ENCODE data around the gene RIBC2. TPM values are rescaled to one million over a fixed set of nuclear protein-coding genes. Genes with fewer than 3 reads are reported as not detected.
A peak's percentile ranks its signal among the peaks of the same experiment; 100 is the strongest.

Gene RIBC2
- total and polyA plus RNA-seq, 2 of the 4 experiments (the other 2 are of a cell fraction), result 0.29 to 0.36 TPM

DNA sequence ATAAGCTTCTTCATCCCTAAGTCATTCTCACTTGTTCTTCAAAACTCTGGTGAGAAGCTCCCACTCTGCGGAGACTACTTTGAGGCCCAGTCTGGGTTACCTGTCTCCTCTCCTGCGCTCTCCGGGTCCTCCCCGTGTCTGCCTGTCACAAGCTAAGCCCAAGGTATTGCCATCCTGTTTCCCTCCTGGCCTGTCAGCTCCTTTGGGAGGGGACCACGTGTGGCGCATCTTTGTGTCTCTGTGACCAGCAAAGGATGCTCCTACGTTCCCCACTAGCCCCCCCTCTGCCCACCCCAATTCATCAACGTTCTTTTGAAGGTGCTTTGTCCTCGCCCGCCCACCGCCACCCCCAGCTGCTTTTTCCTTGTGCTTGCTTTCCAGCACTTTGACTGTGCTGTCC lies 57.4 kb downstream of the RIBC2 start:
- Histone ChIP-seq H3K9me1 (ENCODE audit: insufficient read depth, low read length) (peaks cover 3% of the 10 kb centered on the region; the same call in 1 of the 2 replicates), H4K5ac (ENCODE audit: low read depth, low read length) (peak overlapping the region; percentile 58; the same call in 1 of the 2 replicates), H3K36me3 (ENCODE audit: control insufficient read depth, insufficient read depth, low read length) (no peaks in the 10 kb centered on the region), H3K4me2 (ENCODE audit: low read depth, low read length) (no peak overlapping the region), H3K18ac (ENCODE audit: low read depth, low read length) (peak overlapping the region; percentile 43), H2AFZ (replicated peaks; ENCODE audit: low read length, poor library complexity) (peak overlapping the region; percentile 46), H3K4me3 (ENCODE audit: insufficient read depth, low read depth, low read length) (no peak overlapping the region), H2BK120ac (ENCODE audit: low read depth, low read length) (peak overlapping the region; percentile 52; the same call in 1 of the 2 replicates), H4K91ac (ENCODE audit: insufficient read depth, low read depth, low read length) (0 out of 2 replicates have a peak overlapping the region, but pooled peaks have one; percentile 26), H3K9ac (ENCODE audit: low read depth, low read length) (no peak overlapping the region), H2AK9ac (replicated peaks; ENCODE audit: low read depth, low read length, poor library complexity) (no peak overlapping the region), H3K27ac (ENCODE audit: insufficient read depth, low read length) (no peak overlapping the region; the same call in 1 of the 2 replicates), H2BK20ac (ENCODE audit: low read depth, low read length) (peak overlapping the region; percentile 56; the same call in 1 of the 2 replicates), H3K4ac (ENCODE audit: low read depth, low read length) (0 out of 2 replicates have a peak overlapping the region, but pooled peaks have one; percentile 36), H4K20me1 (ENCODE audit: insufficient read depth, low read length) (no peaks in the 10 kb centered on the region), H4K8ac (ENCODE audit: low read depth in 2 of 2, low read length in 2 of 2) (no peak overlapping the region), H3K9me3 (ENCODE audit: control insufficient read depth, insufficient read depth, low read length) (peaks cover 11% of the 10 kb centered on the region), H2BK15ac (ENCODE audit: low read depth, low read length) (peak overlapping the region; percentile 91; the same call in 1 of the 3 replicates), H3K27me3 (ENCODE audit: control insufficient read depth, insufficient read depth, low read length) (no peaks in the 10 kb centered on the region), H3K14ac (replicated peaks; ENCODE audit: low read depth, low read length) (no peak overlapping the region), H3K79me1 (ENCODE audit: low read depth in 1 of 2, low read length in 2 of 2) (no peaks in the 10 kb centered on the region), H2AK5ac (ENCODE audit: low read depth, low read length) (peak overlapping the region; percentile 86), H3K56ac (ENCODE audit: extremely low read depth, insufficient read depth, low read length) (no peak overlapping the region), H2BK5ac (ENCODE audit: low read depth, low read length, poor library complexity, severe bottlenecking) (no peak overlapping the region), H3K4me1 (ENCODE audit: control insufficient read depth, insufficient read depth, low read length) (peaks cover 22% of the 10 kb centered on the region), H3K23ac (ENCODE audit: low read depth, low read length) (no peak overlapping the region)
- DNase-seq, result no peak
- ATAC-seq (ENCODE audit: low read depth), result no peak
- in situ Hi-C loops (cut with MboI; ENCODE audit: low sequenced_read_pairs), result no loop called here
- 100% methylated on average over 1 of the region's 11 CpGs; no CpG with 5 or more reads in 1 of the 2 experiments for WGBS, 2 experiments (ENCODE audit: extremely low coverage in 2 of 2, insufficient read length in 1 of 2)
- intact Hi-C loops (cut with micrococcal nuclease), result no loop called here
- CTCF ChIA-PET, result interaction anchor here (1.7 kb wide), 1 partner anchor 83 kb away, joined by 3 read pairs; no protein-coding TSS in a partner anchor
- TF ChIP-seq POLR2A (IDR thresholded peaks at IDR 0.05; ENCODE audit: low read depth, low read length) (no peak), SMC3 (IDR thresholded peaks at IDR 0.05; ENCODE audit: low read depth, low read length) (no peak), RFX5 (IDR thresholded peaks at IDR 0.05; ENCODE audit: low read depth, low read length) (no peak), MXI1 (IDR thresholded peaks at IDR 0.05; ENCODE audit: borderline replicate concordance, low read depth, low read length) (no peak), CEBPB (IDR thresholded peaks at IDR 0.05; ENCODE audit: low read depth, low read length) (no peak)
- dilution Hi-C loops (cut with HindIII; ENCODE audit: low sequenced_read_pairs, unreplicated experiment), result no loop called here
- BruUV-seq (replicated peaks), result no TSS peak
- POLR2A ChIA-PET (ENCODE audit: unreplicated experiment), result no interaction called here

Data from IMR-90 (cell line).